HepG2 (cell line): Measurements from ENCODE around the gene GSTM4. TPM values are rescaled to one million over a fixed set of nuclear protein-coding genes. Genes with fewer than 3 reads are reported as not detected.

Experiments
- CCAR2 ChIP-seq: fragments of 200-400 bp; formaldehyde crosslinking; optimal IDR thresholded peaks from 2 replicates; pipeline ENCODE3; 2018; ENCODE audit warnings: low read depth, mild to moderate bottlenecking, low read length, moderate library complexity
- GATAD1 ChIP-seq: IDR thresholded peaks from 2 replicates; pipeline ENCODE4 v1.6.1; 2016; ENCODE audit warnings: missing genetic modification reagents, missing compliant biosample characterization
- HNRNPL ChIP-seq: fragments of 200-400 bp; formaldehyde crosslinking; IDR thresholded peaks from 2 replicates; pipeline ENCODE4 v1.6.1; 2017; ENCODE audit warnings: mild to moderate bottlenecking, low read depth, low read length
- IKZF1 ChIP-seq: fragments of 450-650 bp; IDR thresholded peaks from 2 replicates; pipeline ENCODE4 v1.7.1; 2016
- KIAA2018 ChIP-seq: sonication (generic); formaldehyde crosslinking; IDR thresholded peaks from 2 replicates; pipeline ENCODE4 v1.5.0; 2020; ENCODE audit warnings: mild to moderate bottlenecking, missing genetic modification reagents, borderline replicate concordance
- MIER2 ChIP-seq: IDR thresholded peaks from 2 replicates; pipeline ENCODE4 v1.6.1; 2016; ENCODE audit warnings: missing biosample characterization, missing genetic modification reagents
- NFIB ChIP-seq: sonication (generic); formaldehyde crosslinking; IDR thresholded peaks from 2 replicates; pipeline ENCODE4 v1.9.0; 2021; ENCODE audit warnings: missing genetic modification reagents, mild to moderate bottlenecking, borderline replicate concordance
- SIX1 ChIP-seq: sonication (generic); formaldehyde crosslinking; IDR thresholded peaks from 2 replicates; pipeline ENCODE4 v1.4.0; 2020; ENCODE audit warnings: missing genetic modification reagents, borderline replicate concordance
- TCF7 ChIP-seq: sonication (generic); IDR thresholded peaks from 2 replicates; pipeline ENCODE4 v1.6.1; 2016; ENCODE audit warnings: antibody characterized with exemption, low read depth
- ZKSCAN8 ChIP-seq: IDR thresholded peaks from 2 replicates; pipeline ENCODE4 v1.6.1; 2016; ENCODE audit warnings: borderline replicate concordance, missing genetic modification reagents, missing compliant biosample characterization
- ZNF329 ChIP-seq: sonication (generic); formaldehyde crosslinking; IDR thresholded peaks from 2 replicates; pipeline ENCODE4 v1.9.0; 2021; ENCODE audit warnings: low read depth, mild to moderate bottlenecking, missing genetic modification reagents
- ZNF839 ChIP-seq: sonication (generic); formaldehyde crosslinking; IDR thresholded peaks from 2 replicates; pipeline ENCODE4 v1.4.0; 2020; ENCODE audit warnings: missing genetic modification reagents, mild to moderate bottlenecking, borderline replicate concordance
- ZNF841 ChIP-seq: sonication (generic); formaldehyde crosslinking; IDR thresholded peaks from 2 replicates; pipeline ENCODE4 v1.8.1; 2023; ENCODE audit warnings: missing genetic modification reagents, borderline replicate concordance
- ZSCAN5A ChIP-seq: sonication (generic); formaldehyde crosslinking; IDR thresholded peaks from 2 replicates; pipeline ENCODE4 v1.8.0; 2022; ENCODE audit warnings: mild to moderate bottlenecking, missing genetic modification reagents, borderline replicate concordance
- polyA plus RNA-seq, 8 experiments: library from polyadenylated mRNA; depleted of rRNA in 3 of 8; stranded (reverse) in 7 of 8; unstranded in 1 of 8; fragments of >200 nt; fragmentation: Illumina TruSeq in 4 of 8; extraction: Trizol in 4 of 8; gene quantifications; 2 replicates each; pipeline versions ENCODE4 v1.2.1 to v1.2.3, GENCODE V29; 2011 to 2016; ENCODE audit warnings: low read depth in 4 of 8, missing spikeins in 1 of 8, mixed read lengths in 1 of 8; ENCODE audit not compliant: insufficient read depth in 1 of 8
- total RNA-seq, 5 experiments: library from RNA; depleted of rRNA; stranded (reverse); fragments of >200 nt; fragmentation: Illumina TruSeq; extraction: Trizol; gene quantifications; 2 replicates each; pipeline ENCODE4 v1.2.3, GENCODE V29; 2016; ENCODE audit warnings: low read depth in 1 of 5
- TF ChIP-seq, protein P1 (sequence below): sonication (generic); formaldehyde crosslinking; IDR thresholded peaks from 2 replicates; pipeline ENCODE4 v1.9.0; 2021; ENCODE audit warnings: missing genetic modification reagents, mild to moderate bottlenecking, borderline replicate concordance
- TF ChIP-seq, protein P2 (sequence below): sonication (generic); formaldehyde crosslinking; IDR thresholded peaks from 2 replicates; pipeline ENCODE4 v1.4.0; 2020; ENCODE audit warnings: mild to moderate bottlenecking, missing genetic modification reagents

Gene GSTM4
- total and polyA plus RNA-seq, 2 of the 13 experiments (the other 11 are each of a cell fraction or from before 2014, with no cell fraction given), result 25.3 to 40.8 TPM

DNA sequence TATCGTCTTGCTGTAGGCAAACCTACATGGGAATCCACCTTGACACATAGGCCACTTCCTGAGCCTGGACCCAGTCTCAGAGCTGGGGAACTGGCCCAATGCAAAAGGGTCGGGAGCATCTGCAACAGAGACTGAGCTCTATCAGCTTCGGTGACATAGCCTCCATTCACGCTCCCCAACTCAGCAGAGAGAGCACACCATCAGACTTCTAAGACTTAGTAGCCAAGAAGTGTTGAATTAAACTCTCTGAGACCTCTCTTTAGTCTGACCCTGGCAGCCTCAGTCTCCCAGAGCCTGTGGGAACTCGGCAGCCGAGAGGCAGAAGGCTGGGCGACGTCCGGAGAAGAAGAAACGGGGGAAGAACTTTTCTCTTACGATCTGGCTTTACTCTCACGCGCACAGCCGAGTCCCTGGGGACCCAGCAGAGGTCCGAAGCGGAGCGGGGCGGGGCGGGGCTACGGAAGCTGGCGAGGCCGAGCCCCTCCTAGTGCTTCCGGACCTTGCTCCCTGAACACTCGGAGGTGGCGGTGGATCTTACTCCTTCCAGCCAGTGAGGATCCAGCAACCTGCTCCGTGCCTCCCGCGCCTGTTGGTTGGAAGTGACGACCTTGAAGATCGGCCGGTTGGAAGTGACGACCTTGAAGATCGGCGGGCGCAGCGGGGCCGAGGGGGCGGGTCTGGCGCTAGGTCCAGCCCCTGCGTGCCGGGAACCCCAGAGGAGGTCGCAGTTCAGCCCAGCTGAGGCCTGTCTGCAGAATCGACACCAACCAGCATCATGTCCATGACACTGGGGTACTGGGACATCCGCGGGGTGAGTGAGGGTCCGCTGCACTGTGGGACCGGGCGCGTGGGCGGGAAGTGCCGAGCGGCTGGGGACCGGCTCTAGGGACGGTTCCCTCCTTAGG, at the start of gene GSTM4 (continued):
- TF ChIP-seq ZSCAN5A (CRISPR knock-in tag), result peak; percentile 39; the same call in 1 of the 2 replicates
- TF ChIP-seq SIX1, result no peak
- peak; percentile 83 for TF ChIP-seq GATAD1 (CRISPR knock-in tag)
- no peak for TF ChIP-seq TCF7
- no peak for TF ChIP-seq ZNF329 (CRISPR knock-in tag)
- TF ChIP-seq CCAR2, result no peak
- TF ChIP-seq, protein P1, sequence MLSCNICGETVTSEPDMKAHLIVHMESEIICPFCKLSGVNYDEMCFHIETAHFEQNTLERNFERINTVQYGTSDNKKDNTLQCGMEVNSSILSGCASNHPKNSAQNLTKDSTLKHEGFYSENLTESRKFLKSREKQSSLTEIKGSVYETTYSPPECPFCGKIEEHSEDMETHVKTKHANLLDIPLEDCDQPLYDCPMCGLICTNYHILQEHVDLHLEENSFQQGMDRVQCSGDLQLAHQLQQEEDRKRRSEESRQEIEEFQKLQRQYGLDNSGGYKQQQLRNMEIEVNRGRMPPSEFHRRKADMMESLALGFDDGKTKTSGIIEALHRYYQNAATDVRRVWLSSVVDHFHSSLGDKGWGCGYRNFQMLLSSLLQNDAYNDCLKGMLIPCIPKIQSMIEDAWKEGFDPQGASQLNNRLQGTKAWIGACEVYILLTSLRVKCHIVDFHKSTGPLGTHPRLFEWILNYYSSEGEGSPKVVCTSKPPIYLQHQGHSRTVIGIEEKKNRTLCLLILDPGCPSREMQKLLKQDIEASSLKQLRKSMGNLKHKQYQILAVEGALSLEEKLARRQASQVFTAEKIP, result no peak
- no peak for TF ChIP-seq NFIB
- 0 out of 2 replicates have a peak, but pooled peaks have one; percentile 50 for TF ChIP-seq HNRNPL
- no peak for TF ChIP-seq ZNF839
- no peak for TF ChIP-seq ZNF841 (CRISPR knock-in tag)
- no peak for TF ChIP-seq KIAA2018
- TF ChIP-seq, protein P2, sequence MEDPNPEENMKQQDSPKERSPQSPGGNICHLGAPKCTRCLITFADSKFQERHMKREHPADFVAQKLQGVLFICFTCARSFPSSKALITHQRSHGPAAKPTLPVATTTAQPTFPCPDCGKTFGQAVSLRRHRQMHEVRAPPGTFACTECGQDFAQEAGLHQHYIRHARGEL, result 0 out of 2 replicates have a peak, but pooled peaks have one; percentile 55
- TF ChIP-seq MIER2, result no peak
- no peak for TF ChIP-seq IKZF1
- no peak for TF ChIP-seq ZKSCAN8 (CRISPR knock-in tag)
